Activated CD8-positive, alpha-beta memory T cell treated with anti-CD3 and anti-CD28 coated beads for 36 hours (primary cell): Measurements from ENCODE around the gene SUSD1. TPM values are rescaled to one million over a fixed set of nuclear protein-coding genes. Genes with fewer than 3 reads are reported as not detected.

Source experiments
- total RNA-seq, 2 experiments: library from RNA; stranded (reverse); gene quantifications; one replicate each; pipeline ENCODE4 v1.2.3, GENCODE V29; 2021

Gene SUSD1
- total RNA-seq, 2 experiments from 2014 or later = 5.1 to 5.2 TPM

Other genes with a start within 250 kb of the SUSD1 start
- 100 to 1,000 TPM; 118 to 119 TPM for gene PTBP3, start 158.3 kb upstream of the SUSD1 start, total RNA-seq
- 10 to 100 TPM; 15.8 to 16.6 TPM for gene HSDL2, start 204.8 kb upstream of the SUSD1 start, total RNA-seq